Fibroblast of the aortic adventitia (primary cell): ENCODE measurements around the gene MRPL38. TPM values are rescaled to one million over a fixed set of nuclear protein-coding genes. Genes with fewer than 3 reads are reported as not detected.

Source experiments
- DNase-seq: peaks from one replicate; pipeline ENCODE4 v3.0.0-alpha.2; 2010; ENCODE audit warnings: low read depth
- H3K4me3 ChIP-seq: 2 replicates; pipeline ENCODE4 v1.5.1; 2011; ENCODE audit warnings: low read depth, mild to moderate bottlenecking, control low read depth, low read length, moderate library complexity
- CTCF ChIP-seq: IDR thresholded peaks from 2 replicates; pipeline ENCODE4 v1.5.1; 2011; ENCODE audit warnings: mild to moderate bottlenecking, low read length, control low read depth, inconsistent platforms; ENCODE audit not compliant: insufficient read depth
- total RNA-seq: library from RNA; depleted of rRNA; stranded (reverse); fragments of >200 nt; gene quantifications from 2 replicates; pipeline ENCODE4 v1.2.3, GENCODE V29; 2012; ENCODE audit warnings: low replicate concordance

The MRPL38 gene
- total RNA-seq, 1 donor, result 27.0 TPM

GRCh38 chr17:75926456-75926855 lies 21.8 kb upstream of the MRPL38 start:
- TF ChIP-seq CTCF, result no peak
- no peak for DNase-seq
- no peak overlapping the region for H3K4me3 ChIP-seq

- no peak for DNase-seq
- no peak overlapping the region for H3K4me3 ChIP-seq
- TF ChIP-seq CTCF, result no peak
These were observed 21.2 kb upstream of the MRPL38 start for GRCh38 chr17:75925912-75926311.

GRCh38 chr17:75925103-75925502 lies 20.4 kb upstream of the MRPL38 start:
- no peak for TF ChIP-seq CTCF
- no peak overlapping the region for H3K4me3 ChIP-seq
- no peak for DNase-seq

- H3K4me3 ChIP-seq, result no peak overlapping the region
- no peak for DNase-seq
- no peak for TF ChIP-seq CTCF
These were observed 18.5 kb upstream of the MRPL38 start for GRCh38 chr17:75922963-75923874.

- H3K4me3 ChIP-seq, result no peak overlapping the region
- no peak for TF ChIP-seq CTCF
- DNase-seq, result no peak
These were observed 17.7 kb upstream of the MRPL38 start for GRCh38 chr17:75922173-75922961.

GRCh38 chr17:75921596-75921995 lies 16.9 kb upstream of the MRPL38 start:
- DNase-seq, result no peak
- TF ChIP-seq CTCF, result no peak
- H3K4me3 ChIP-seq, result no peak overlapping the region
